ENCODE measurements around the gene ARFRP1. TPM values are rescaled to one million over a fixed set of nuclear protein-coding genes. Genes with fewer than 3 reads are reported as not detected.
"Not testable (repeated sequence)": the region's sequence is repeated elsewhere in the genome, so short reads cannot be mapped to it uniquely, and the experiment has no call there.

The ARFRP1 gene
- total and polyA plus RNA-seq, 2 of the 13 experiments (the other 11 are each of a cell fraction or from before 2014, with no cell fraction given): 32.0 to 51.1 TPM

- TF ChIP-seq ZNF790 (CRISPR knock-in tag; IDR thresholded peaks at IDR 0.05; ENCODE audit: borderline replicate concordance) (no peak), FOXA1 (IDR thresholded peaks at IDR 0.05) (peak; percentile 62), FOXA1 (CRISPR knock-in tag; IDR thresholded peaks at IDR 0.05) (no peak), POLR2A (IDR thresholded peaks at IDR 0.05; ENCODE audit: insufficient read depth in 1 of 2, low read depth in 2 of 2, low read length in 2 of 2) (peak in 1 of 2 experiments; percentile 40; a peak in 1 of 4 replicates), ARNT (IDR thresholded peaks at IDR 0.05) (0 out of 2 replicates have a peak, but pooled peaks have one; percentile 84), SOX6 (IDR thresholded peaks at IDR 0.05) (peak; percentile 81; the same call in 1 of the 2 replicates), SOX6 (CRISPR knock-in tag; IDR thresholded peaks at IDR 0.05) (no peak), SMARCC2 (IDR thresholded peaks at IDR 0.05) (no peak), JUNB (CRISPR knock-in tag; IDR thresholded peaks at IDR 0.05; ENCODE audit: borderline replicate concordance) (peak; percentile 16; the same call in 1 of the 2 replicates), FOXK2 (IDR thresholded peaks at IDR 0.05) (peak; percentile 38; the same call in 1 of the 2 replicates), ZNF672 (CRISPR knock-in tag; IDR thresholded peaks at IDR 0.05) (peak; percentile 88; the same call in 1 of the 2 replicates), ATF7 (IDR thresholded peaks at IDR 0.05) (peak; percentile 25; the same call in 1 of the 2 replicates), ATF7 (CRISPR knock-in tag; IDR thresholded peaks at IDR 0.05) (no peak), POLR2AphosphoS5 (IDR thresholded peaks at IDR 0.05; ENCODE audit: low read depth, low read length) (peak; percentile 28), REPIN1 (CRISPR knock-in tag; IDR thresholded peaks at IDR 0.05; ENCODE audit: borderline replicate concordance, low read depth) (0 out of 2 replicates have a peak, but pooled peaks have one; percentile 5)
- TF ChIP-seq, protein P1, sequence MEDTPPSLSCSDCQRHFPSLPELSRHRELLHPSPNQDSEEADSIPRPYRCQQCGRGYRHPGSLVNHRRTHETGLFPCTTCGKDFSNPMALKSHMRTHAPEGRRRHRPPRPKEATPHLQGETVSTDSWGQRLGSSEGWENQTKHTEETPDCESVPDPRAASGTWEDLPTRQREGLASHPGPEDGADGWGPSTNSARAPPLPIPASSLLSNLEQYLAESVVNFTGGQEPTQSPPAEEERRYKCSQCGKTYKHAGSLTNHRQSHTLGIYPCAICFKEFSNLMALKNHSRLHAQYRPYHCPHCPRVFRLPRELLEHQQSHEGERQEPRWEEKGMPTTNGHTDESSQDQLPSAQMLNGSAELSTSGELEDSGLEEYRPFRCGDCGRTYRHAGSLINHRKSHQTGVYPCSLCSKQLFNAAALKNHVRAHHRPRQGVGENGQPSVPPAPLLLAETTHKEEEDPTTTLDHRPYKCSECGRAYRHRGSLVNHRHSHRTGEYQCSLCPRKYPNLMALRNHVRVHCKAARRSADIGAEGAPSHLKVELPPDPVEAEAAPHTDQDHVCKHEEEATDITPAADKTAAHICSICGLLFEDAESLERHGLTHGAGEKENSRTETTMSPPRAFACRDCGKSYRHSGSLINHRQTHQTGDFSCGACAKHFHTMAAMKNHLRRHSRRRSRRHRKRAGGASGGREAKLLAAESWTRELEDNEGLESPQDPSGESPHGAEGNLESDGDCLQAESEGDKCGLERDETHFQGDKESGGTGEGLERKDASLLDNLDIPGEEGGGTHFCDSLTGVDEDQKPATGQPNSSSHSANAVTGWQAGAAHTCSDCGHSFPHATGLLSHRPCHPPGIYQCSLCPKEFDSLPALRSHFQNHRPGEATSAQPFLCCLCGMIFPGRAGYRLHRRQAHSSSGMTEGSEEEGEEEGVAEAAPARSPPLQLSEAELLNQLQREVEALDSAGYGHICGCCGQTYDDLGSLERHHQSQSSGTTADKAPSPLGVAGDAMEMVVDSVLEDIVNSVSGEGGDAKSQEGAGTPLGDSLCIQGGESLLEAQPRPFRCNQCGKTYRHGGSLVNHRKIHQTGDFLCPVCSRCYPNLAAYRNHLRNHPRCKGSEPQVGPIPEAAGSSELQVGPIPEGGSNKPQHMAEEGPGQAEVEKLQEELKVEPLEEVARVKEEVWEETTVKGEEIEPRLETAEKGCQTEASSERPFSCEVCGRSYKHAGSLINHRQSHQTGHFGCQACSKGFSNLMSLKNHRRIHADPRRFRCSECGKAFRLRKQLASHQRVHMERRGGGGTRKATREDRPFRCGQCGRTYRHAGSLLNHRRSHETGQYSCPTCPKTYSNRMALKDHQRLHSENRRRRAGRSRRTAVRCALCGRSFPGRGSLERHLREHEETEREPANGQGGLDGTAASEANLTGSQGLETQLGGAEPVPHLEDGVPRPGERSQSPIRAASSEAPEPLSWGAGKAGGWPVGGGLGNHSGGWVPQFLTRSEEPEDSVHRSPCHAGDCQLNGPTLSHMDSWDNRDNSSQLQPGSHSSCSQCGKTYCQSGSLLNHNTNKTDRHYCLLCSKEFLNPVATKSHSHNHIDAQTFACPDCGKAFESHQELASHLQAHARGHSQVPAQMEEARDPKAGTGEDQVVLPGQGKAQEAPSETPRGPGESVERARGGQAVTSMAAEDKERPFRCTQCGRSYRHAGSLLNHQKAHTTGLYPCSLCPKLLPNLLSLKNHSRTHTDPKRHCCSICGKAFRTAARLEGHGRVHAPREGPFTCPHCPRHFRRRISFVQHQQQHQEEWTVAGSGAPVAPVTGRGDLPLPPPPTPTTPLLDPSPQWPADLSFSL (CRISPR knock-in tag; IDR thresholded peaks at IDR 0.05): peak; percentile 78
- TF ChIP-seq, protein P2, sequence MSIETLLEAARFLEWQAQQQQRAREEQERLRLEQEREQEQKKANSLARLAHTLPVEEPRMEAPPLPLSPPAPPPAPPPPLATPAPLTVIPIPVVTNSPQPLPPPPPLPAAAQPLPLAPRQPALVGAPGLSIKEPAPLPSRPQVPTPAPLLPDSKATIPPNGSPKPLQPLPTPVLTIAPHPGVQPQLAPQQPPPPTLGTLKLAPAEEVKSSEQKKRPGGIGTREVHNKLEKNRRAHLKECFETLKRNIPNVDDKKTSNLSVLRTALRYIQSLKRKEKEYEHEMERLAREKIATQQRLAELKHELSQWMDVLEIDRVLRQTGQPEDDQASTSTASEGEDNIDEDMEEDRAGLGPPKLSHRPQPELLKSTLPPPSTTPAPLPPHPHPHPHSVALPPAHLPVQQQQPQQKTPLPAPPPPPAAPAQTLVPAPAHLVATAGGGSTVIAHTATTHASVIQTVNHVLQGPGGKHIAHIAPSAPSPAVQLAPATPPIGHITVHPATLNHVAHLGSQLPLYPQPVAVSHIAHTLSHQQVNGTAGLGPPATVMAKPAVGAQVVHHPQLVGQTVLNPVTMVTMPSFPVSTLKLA (IDR thresholded peaks at IDR 0.05): peak; percentile 37; the same call in 1 of the 2 replicates
These were observed 23.6 kb upstream of the ARFRP1 start (continued) for GRCh38 chr20:63731410-63731809.

- DNase-seq (ENCODE audit: low spot score); H3K27me3 ChIP-seq (ENCODE audit: control insufficient read depth in 1 of 2, insufficient read depth in 2 of 2, low read length in 2 of 2); H3K9me3 ChIP-seq (ENCODE audit: low read length); H3K9ac ChIP-seq (ENCODE audit: insufficient read depth, low read depth, low read length); intact Hi-C loops (cut with micrococcal nuclease; ENCODE audit: unreplicated experiment); H4K20me1 ChIP-seq (ENCODE audit: insufficient read depth, low read length); in situ Hi-C loops (cut with HindIII; ENCODE audit: extremely low pct_ligation_motif_present, low pct_unique_long_range_greater_than_20kb); ATAC-seq; H2AFZ ChIP-seq (ENCODE audit: low read length); H3K4me2 ChIP-seq (ENCODE audit: low read depth, low read length); FAIRE-seq; CTCF ChIA-PET (ENCODE audit: low intra/inter-chr PET ratio, low total read pairs); H3K4me3 ChIP-seq (replicated peaks in 1 of 3; ENCODE audit: insufficient read depth in 1 of 3, low read depth in 2 of 3, low read length in 3 of 3); BruUV-seq (replicated peaks); H3K27ac ChIP-seq (ENCODE audit: extremely low read length, insufficient read depth, low read length): not testable (repeated sequence)
- WGBS (ENCODE audit: low lambda C conversion rate): 97% methylated on average over 18 of the region's 18 CpGs
- H3K79me2 ChIP-seq (ENCODE audit: insufficient read depth, low read length): peaks cover 43% of the 10 kb centered on the region
- POLR2A ChIA-PET: interaction anchor here (1.4 to 5.7 kb wide), 2 partner anchors 7 to 11 kb away, joined by 4 to 90 read pairs; partner anchors contain the start of genes LIME1 and SLC2A4RG
- H3K4me1 ChIP-seq (ENCODE audit: insufficient read depth, low read length): peaks cover 52% of the 10 kb centered on the region
- peaks cover 23 to 49% of the 10 kb centered on the region in 2 experiments for H3K36me3 ChIP-seq (replicated peaks in 1 of 2; ENCODE audit: control insufficient read depth in 1 of 2, insufficient read depth in 2 of 2, low read length in 2 of 2)
These were observed 22.5 kb upstream of the ARFRP1 start for GRCh38 chr20:63730189-63730733.
